ENCODE results near the gene CERK. TPM values are rescaled to one million over a fixed set of nuclear protein-coding genes. Genes with fewer than 3 reads are reported as not detected.

The CERK gene
- polyA plus RNA-seq, 1 donor from 2014 or later = 57.4 TPM

GRCh38 chr22:46666577-46667244 lies 71.3 kb downstream of the CERK start:
- Histone ChIP-seq H3K27ac (ENCODE audit: low read length) (no peak overlapping the region), H3K36me3 (ENCODE audit: insufficient read depth, low read length) (no peaks in the 10 kb centered on the region)
- TF ChIP-seq TAF1 (IDR thresholded peaks at IDR 0.05; ENCODE audit: low read depth) (no peak), SMC3 (conservative IDR thresholded peaks at IDR 0.05; ENCODE audit: poor library complexity) (no peak), EP300 (conservative IDR thresholded peaks at IDR 0.05; ENCODE audit: poor library complexity, severe bottlenecking) (no peak), CTCF (IDR thresholded peaks at IDR 0.05; ENCODE audit: poor library complexity, severe bottlenecking) (no peak), POLR2AphosphoS5 (IDR thresholded peaks at IDR 0.05) (no peak), RAD21 (conservative IDR thresholded peaks at IDR 0.05) (no peak), MXI1 (conservative IDR thresholded peaks at IDR 0.05; ENCODE audit: poor library complexity, severe bottlenecking) (no peak)
- TF ChIP-seq, protein P1, sequence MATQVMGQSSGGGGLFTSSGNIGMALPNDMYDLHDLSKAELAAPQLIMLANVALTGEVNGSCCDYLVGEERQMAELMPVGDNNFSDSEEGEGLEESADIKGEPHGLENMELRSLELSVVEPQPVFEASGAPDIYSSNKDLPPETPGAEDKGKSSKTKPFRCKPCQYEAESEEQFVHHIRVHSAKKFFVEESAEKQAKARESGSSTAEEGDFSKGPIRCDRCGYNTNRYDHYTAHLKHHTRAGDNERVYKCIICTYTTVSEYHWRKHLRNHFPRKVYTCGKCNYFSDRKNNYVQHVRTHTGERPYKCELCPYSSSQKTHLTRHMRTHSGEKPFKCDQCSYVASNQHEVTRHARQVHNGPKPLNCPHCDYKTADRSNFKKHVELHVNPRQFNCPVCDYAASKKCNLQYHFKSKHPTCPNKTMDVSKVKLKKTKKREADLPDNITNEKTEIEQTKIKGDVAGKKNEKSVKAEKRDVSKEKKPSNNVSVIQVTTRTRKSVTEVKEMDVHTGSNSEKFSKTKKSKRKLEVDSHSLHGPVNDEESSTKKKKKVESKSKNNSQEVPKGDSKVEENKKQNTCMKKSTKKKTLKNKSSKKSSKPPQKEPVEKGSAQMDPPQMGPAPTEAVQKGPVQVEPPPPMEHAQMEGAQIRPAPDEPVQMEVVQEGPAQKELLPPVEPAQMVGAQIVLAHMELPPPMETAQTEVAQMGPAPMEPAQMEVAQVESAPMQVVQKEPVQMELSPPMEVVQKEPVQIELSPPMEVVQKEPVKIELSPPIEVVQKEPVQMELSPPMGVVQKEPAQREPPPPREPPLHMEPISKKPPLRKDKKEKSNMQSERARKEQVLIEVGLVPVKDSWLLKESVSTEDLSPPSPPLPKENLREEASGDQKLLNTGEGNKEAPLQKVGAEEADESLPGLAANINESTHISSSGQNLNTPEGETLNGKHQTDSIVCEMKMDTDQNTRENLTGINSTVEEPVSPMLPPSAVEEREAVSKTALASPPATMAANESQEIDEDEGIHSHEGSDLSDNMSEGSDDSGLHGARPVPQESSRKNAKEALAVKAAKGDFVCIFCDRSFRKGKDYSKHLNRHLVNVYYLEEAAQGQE (IDR thresholded peaks at IDR 0.05; ENCODE audit: borderline replicate concordance) = no peak

GRCh38 chr22:46665751-46666280 lies 72.2 kb downstream of the CERK start:
- Histone ChIP-seq H3K36me3 (ENCODE audit: insufficient read depth, low read length) (no peaks in the 10 kb centered on the region), H3K9me2 (ENCODE audit: insufficient read depth, low read length) (no peaks in the 10 kb centered on the region), H3F3A (ENCODE audit: insufficient read depth, low read length, poor library complexity, severe bottlenecking) (no peaks in the 10 kb centered on the region), H3K27me3 (ENCODE audit: insufficient read depth, low read depth, low read length) (no peaks in the 10 kb centered on the region), H2AFZ (ENCODE audit: low read depth, low read length) (no peak overlapping the region), H3K27ac (ENCODE audit: low read length) (no peak overlapping the region), H3K4me2 (ENCODE audit: low read length) (no peak overlapping the region), H3K9me3 (ENCODE audit: low read length) (no peaks in the 10 kb centered on the region), H3K79me2 (replicated peaks; ENCODE audit: insufficient read depth, low read length) (no peaks in the 10 kb centered on the region), H4K20me1 (ENCODE audit: insufficient read depth) (no peaks in the 10 kb centered on the region), H3K4me3 (ENCODE audit: low read length) (no peak overlapping the region), H3K9ac (ENCODE audit: low read length) (no peak overlapping the region)
- TF ChIP-seq TAF1 (IDR thresholded peaks at IDR 0.05; ENCODE audit: low read depth) = no peak
- TF ChIP-seq POLR2AphosphoS5 (IDR thresholded peaks at IDR 0.05) = no peak
- no peak for TF ChIP-seq MXI1 (conservative IDR thresholded peaks at IDR 0.05; ENCODE audit: poor library complexity, severe bottlenecking)
- TF ChIP-seq, protein P1 (IDR thresholded peaks at IDR 0.05; ENCODE audit: borderline replicate concordance) = no peak
- TF ChIP-seq EZH2 (IDR thresholded peaks at IDR 0.05; ENCODE audit: borderline replicate concordance, insufficient read depth, low read length, poor library complexity, severe bottlenecking) = no peak
- TF ChIP-seq RAD21 (conservative IDR thresholded peaks at IDR 0.05) = no peak
- TF ChIP-seq EP300 (conservative IDR thresholded peaks at IDR 0.05; ENCODE audit: poor library complexity, severe bottlenecking) = no peak
- no peak for TF ChIP-seq CTCF (IDR thresholded peaks at IDR 0.05; ENCODE audit: poor library complexity, severe bottlenecking)
- no peak for TF ChIP-seq SMC3 (conservative IDR thresholded peaks at IDR 0.05; ENCODE audit: poor library complexity)

More at GRCh38 chr22:46666577-46667244, 71.3 kb downstream of the CERK start:
- no peak overlapping the region for H3K9ac ChIP-seq (ENCODE audit: low read length)
- H3F3A ChIP-seq (ENCODE audit: insufficient read depth, low read length, poor library complexity, severe bottlenecking) = no peaks in the 10 kb centered on the region
- no peak overlapping the region for H3K4me2 ChIP-seq (ENCODE audit: low read length)
- H3K9me3 ChIP-seq (ENCODE audit: low read length) = no peaks in the 10 kb centered on the region
- no peaks in the 10 kb centered on the region for H3K9me2 ChIP-seq (ENCODE audit: insufficient read depth, low read length)
- no peaks in the 10 kb centered on the region for H4K20me1 ChIP-seq (ENCODE audit: insufficient read depth)
- H3K27me3 ChIP-seq (ENCODE audit: insufficient read depth, low read depth, low read length) = no peaks in the 10 kb centered on the region
- no peak overlapping the region for H3K4me3 ChIP-seq (ENCODE audit: low read length)
- no peak overlapping the region for H2AFZ ChIP-seq (ENCODE audit: low read depth, low read length)
- no peaks in the 10 kb centered on the region for H3K79me2 ChIP-seq (replicated peaks; ENCODE audit: insufficient read depth, low read length)
